Effector CD8-positive, alpha-beta T cell (primary cell): Measurements from ENCODE around the gene RINT1.
"Not testable (repeated sequence)": the region's sequence is repeated elsewhere in the genome, so short reads cannot be mapped to it uniquely, and the experiment has no call there.

ENCODE experiments used
- DNase-seq: peaks from one replicate; lab custom pipeline; 2025; lab: John Stamatoyannopoulos, UW

RINT1 gene

GRCh38 chr7:105532709-105533460 is 884 bp downstream of the RINT1 start:
- no peak for DNase-seq

DNA sequence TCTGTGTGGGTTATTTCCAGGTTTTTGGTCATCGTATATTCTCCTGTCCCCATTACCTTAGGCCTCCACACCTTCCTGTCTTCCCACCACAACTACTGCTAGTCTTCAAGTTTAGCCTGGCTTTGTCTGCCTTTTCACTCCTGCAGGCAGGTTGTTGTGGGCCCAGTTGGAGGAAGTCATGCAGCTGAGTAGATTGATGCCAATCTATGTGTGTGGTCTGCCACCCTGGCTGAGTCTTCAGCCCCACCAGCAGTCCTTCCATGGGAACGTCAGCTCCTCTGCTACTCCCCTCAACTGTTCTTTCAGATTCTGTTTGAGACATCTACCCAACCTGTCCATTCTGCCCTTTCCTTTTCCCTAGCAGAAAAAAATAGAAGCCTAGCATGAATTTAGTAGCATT is 6.3 kb downstream of the RINT1 start:
- no peak for DNase-seq

GRCh38 chr7:105559926-105560325 is 27.9 kb downstream of the RINT1 start:
- no peak for DNase-seq

DNA sequence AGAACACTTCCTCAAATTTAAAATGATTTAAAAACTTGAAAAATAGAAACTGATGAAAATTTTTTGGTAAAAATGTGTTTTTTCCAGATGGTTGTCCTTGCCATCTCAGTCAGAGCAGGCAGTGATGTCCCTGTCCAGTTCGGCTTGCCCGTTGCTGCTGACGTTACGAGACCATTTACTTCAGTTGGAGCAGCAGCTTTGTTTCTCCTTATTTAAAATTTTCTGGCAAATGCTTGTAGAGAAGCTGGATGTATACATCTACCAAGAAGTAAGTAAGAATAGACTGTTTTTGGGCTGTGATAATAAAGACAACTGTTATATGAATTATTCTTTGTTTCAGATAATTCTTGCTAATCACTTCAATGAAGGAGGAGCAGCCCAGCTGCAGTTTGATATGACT is 33.2 kb downstream of the RINT1 start:
- no peak for DNase-seq

- DNase-seq = no peak
These were observed 35.0 kb downstream of the RINT1 start for GRCh38 chr7:105567024-105567423.

DNA sequence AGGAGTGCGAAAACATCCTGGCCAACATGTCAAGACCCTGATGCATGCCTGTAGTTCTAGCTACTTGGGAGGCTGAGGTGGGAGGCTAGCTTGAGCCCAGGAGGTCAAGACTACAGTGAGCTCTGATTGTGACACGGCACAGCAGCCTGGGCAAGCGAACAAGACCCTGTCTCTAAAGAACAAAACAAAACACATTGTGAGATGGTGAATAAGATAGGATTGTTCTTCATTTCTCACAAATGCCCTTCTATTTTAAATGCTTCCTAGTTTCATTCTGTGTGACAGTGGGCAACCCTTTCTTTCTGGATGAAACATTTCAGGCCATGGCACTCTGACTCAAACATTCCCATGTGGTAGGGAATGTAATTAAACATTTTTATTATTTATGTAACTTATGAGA is 35.8 kb downstream of the RINT1 start:
- no peak for DNase-seq

GRCh38 chr7:105571891-105572290 is 39.9 kb downstream of the RINT1 start:
- no peak for DNase-seq

DNA sequence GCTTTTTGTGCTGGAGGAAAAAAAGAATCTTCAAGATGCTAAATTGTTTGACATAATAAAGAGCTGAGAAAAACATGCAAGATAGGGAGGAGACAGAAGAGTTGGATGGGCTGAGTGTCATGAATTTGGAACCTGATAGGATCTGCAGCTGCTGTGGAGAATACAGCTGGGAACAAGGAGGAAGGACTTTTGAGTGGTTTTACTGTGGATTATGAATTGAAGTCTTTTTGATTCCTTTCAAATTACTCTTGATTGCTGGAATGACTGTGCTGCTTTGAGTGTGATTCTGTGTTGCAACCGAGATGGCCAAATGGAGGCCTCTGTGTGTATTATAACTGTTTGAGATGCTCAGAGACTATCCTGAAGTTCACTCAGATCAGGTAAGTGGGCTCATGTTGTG is 45.2 kb downstream of the RINT1 start:
- no peak for DNase-seq

DNA sequence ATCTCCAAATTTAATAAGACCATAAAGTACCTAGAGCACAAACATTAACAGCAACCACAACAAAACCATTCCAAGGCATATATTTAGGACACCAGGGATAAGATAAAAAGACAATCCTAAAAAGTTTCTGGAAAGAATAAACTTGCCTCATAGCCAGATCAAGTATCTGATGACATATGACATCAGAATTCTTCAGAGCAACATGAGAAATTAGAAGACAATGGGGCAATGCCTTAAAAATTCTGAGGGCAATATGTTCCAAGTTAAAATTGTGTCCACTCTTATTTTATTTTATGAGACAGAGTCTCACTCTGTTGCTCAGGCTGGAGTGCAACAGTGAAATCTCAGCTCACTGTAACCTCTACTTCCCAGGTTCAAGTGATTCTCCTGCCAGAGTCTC is 46.5 kb downstream of the RINT1 start:
- no peak for DNase-seq

GRCh38 chr7:105580022-105580740 is 48.2 kb downstream of the RINT1 start:
- DNase-seq = no peak

GRCh38 chr7:105581066-105581811 is 49.2 kb downstream of the RINT1 start, which contains the start of gene EFCAB10:
Gene EFCAB10 (minus strand): TSS chr7:105581493. CDS start chr7:105581463, 30 bp downstream.
- DNase-seq = no peak

GRCh38 chr7:105583061-105583460 is 51.1 kb downstream of the RINT1 start:
- no peak for DNase-seq

- no peak for DNase-seq
These were observed 52.2 kb downstream of the RINT1 start for GRCh38 chr7:105584165-105584564.

DNA sequence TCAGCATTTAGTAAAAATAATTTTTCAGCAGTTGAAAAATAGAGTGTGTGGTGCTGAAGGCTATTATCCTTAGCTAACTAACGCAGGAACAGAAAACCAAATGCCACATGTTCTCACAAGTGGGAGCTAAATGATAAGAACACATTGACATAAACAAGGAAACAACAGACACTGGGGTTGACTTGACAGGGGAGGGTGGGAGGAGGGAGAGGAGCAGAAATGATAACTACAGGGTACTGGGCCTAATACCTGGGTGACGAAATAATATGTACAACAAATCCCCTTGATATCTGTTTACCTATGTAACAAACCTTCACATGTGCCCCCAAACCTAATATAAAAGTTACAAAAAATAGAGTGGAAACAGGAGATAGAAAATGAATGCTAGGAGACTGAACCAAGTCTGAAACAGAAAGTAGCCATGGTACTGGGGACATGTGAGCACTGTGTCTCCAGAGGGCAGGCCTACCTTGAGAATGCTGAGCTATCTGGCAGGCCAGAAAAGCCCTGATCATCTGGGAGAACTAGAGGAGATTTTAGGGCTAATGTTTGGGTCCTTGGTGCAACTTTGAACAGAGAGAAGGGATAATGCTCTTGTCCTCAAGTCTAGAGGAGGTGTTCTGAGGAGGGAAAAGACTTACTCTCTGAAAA is 54.0 kb downstream of the RINT1 start:
- no peak for DNase-seq

GRCh38 chr7:105587909-105588635 is 56.1 kb downstream of the RINT1 start:
- DNase-seq = no peak

- no peak for DNase-seq
These were observed 57.5 kb downstream of the RINT1 start for GRCh38 chr7:105589356-105590077.

- DNase-seq = no peak
These were observed 58.8 kb downstream of the RINT1 start for GRCh38 chr7:105590793-105591192.

DNA sequence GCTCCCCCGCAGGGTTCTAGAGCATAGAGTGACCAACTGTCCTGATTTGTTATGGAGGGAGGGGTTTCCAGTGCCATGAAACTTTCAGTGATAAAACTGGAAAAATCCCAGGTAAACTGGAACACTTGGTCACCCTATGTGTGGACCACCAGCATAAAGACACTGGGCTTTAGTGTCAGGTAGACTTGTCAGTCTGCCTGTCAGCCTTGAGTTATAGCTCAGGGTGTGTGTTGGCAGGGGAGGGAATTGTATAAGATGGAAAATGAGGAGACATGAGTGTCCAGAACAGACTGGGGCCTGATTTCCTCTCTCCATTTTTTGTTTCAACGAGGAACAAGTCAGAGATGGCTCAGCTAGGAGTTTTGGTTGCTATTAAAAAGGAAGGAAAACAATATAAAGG is 59.5 kb downstream of the RINT1 start:
- no peak for DNase-seq

- no peak for DNase-seq
These were observed 62.0 kb downstream of the RINT1 start for GRCh38 chr7:105594034-105594433.

- DNase-seq = no peak
These were observed 64.9 kb downstream of the RINT1 start for GRCh38 chr7:105596866-105597265.

GRCh38 chr7:105599080-105599479 is 67.1 kb downstream of the RINT1 start:
- DNase-seq = not testable (repeated sequence)
